Measurements from ENCODE around the gene CACHD1. TPM values are rescaled to one million over a fixed set of nuclear protein-coding genes. Genes with fewer than 3 reads are reported as not detected.

CACHD1 gene
- polyA plus RNA-seq, 1 of the 3 experiments (the other 2 are of a cell fraction), result 2.2 TPM

- TF ChIP-seq IRF3 (IDR thresholded peaks at IDR 0.05; ENCODE audit: low read depth, low read length) (no peak), MXI1 (IDR thresholded peaks at IDR 0.05; ENCODE audit: low read depth, low read length) (peak; percentile 87), MAX (IDR thresholded peaks at IDR 0.05; ENCODE audit: low read depth) (peak; percentile 23; the same call in 1 of the 2 replicates), CHD2 (IDR thresholded peaks at IDR 0.05; ENCODE audit: low read length, partially characterized antibody) (no peak), FOXM1 (IDR thresholded peaks at IDR 0.05; ENCODE audit: low read depth) (no peak), JUND (IDR thresholded peaks at IDR 0.05) (no peak), ELF1 (IDR thresholded peaks at IDR 0.05) (peak; percentile 33; the same call in 1 of the 2 replicates), GABPA (IDR thresholded peaks at IDR 0.05; ENCODE audit: low read depth) (peak; percentile 59; the same call in 1 of the 2 replicates), TCF12 (IDR thresholded peaks at IDR 0.05) (peak; percentile 17; the same call in 1 of the 2 replicates), POLR2AphosphoS5 (IDR thresholded peaks at IDR 0.05; ENCODE audit: low read depth, low read length) (peak; percentile 82), EP300 (IDR thresholded peaks at IDR 0.05; ENCODE audit: borderline replicate concordance in 1 of 2, low read depth in 1 of 2, low read length in 1 of 2) (peak in 1 of 2 experiments; percentile 55; a peak in 1 of 4 replicates), RCOR1 (IDR thresholded peaks at IDR 0.05; ENCODE audit: low read length) (peak; percentile 40; the same call in 1 of the 2 replicates)
These were observed at the start of gene CACHD1 (continued) for GRCh38 chr1:64469977-64470664.

GRCh38 chr1:64421377-64421776, 48.6 kb upstream of the CACHD1 start:
- Histone ChIP-seq H3K4me3 (ENCODE audit: low read depth in 2 of 2, low read length in 1 of 2) (no peak overlapping the region), H3K9me2 (no peaks in the 10 kb centered on the region), H3K9me3 (no peaks in the 10 kb centered on the region), H3K9ac (no peak overlapping the region), H3K4me2 (no peak overlapping the region), H3K36me3 (replicated peaks in 1 of 2; ENCODE audit: control insufficient read depth in 1 of 2, insufficient read depth in 2 of 2, low read length in 1 of 2) (no peaks in the 10 kb centered on the region), H3K27ac (ENCODE audit: low read depth in 2 of 2, low read length in 1 of 2) (no peak overlapping the region), H3K27me3 (ENCODE audit: insufficient read depth) (no peaks in the 10 kb centered on the region), H2AFZ (ENCODE audit: low read depth) (no peak overlapping the region), H3K79me2 (ENCODE audit: insufficient read depth) (no peaks in the 10 kb centered on the region), H4K20me1 (ENCODE audit: insufficient read depth) (no peaks in the 10 kb centered on the region), H3K4me1 (ENCODE audit: control insufficient read depth in 1 of 2, insufficient read depth in 2 of 2, low read depth in 1 of 2, low read length in 1 of 2) (no peaks in the 10 kb centered on the region), H3F3A (replicated peaks; ENCODE audit: insufficient read depth) (no peaks in the 10 kb centered on the region)
- ChIA-PET POLR2A (no interaction called here), CTCF (no interaction called here)
- TF ChIP-seq MAX (IDR thresholded peaks at IDR 0.05; ENCODE audit: low read depth) (no peak), USF2 (IDR thresholded peaks at IDR 0.05; ENCODE audit: borderline replicate concordance, low read depth, low read length) (no peak), SMC3 (IDR thresholded peaks at IDR 0.05; ENCODE audit: low read depth, low read length) (no peak), PBX3 (IDR thresholded peaks at IDR 0.05) (no peak), NFIC (IDR thresholded peaks at IDR 0.05; ENCODE audit: borderline replicate concordance) (no peak), IRF3 (IDR thresholded peaks at IDR 0.05; ENCODE audit: low read depth, low read length) (no peak), MXI1 (IDR thresholded peaks at IDR 0.05; ENCODE audit: low read depth, low read length) (no peak), CTCF (IDR thresholded peaks at IDR 0.05) (no peak), RXRA (IDR thresholded peaks at IDR 0.05; ENCODE audit: borderline replicate concordance, low read depth) (no peak), JUND (IDR thresholded peaks at IDR 0.05) (no peak), ZBTB33 (IDR thresholded peaks at IDR 0.05; ENCODE audit: borderline replicate concordance, low read depth) (no peak), ELF1 (IDR thresholded peaks at IDR 0.05) (no peak), RAD21 (IDR thresholded peaks at IDR 0.05; ENCODE audit: low read length) (no peak)
- WGBS (ENCODE audit: low lambda C conversion rate), result 73% methylated on average over 4 of the region's 4 CpGs
- no peak for DNase-seq
